SK-N-SH treated with all-trans-retinoic acid at 6 μM for 48 hours (cell line): Measurements from ENCODE around the gene TRAPPC2B.

Experiments used
- ESRRG ChIP-seq: fragments of 250-450 bp; sonication (Bioruptor Pico); IDR thresholded peaks from 2 replicates; pipeline ENCODE4 v1.6.1; 2021; ENCODE audit warnings: mild to moderate bottlenecking
- OSR1 ChIP-seq: fragments of 250-450 bp; sonication (Bioruptor Pico); IDR thresholded peaks from 2 replicates; pipeline ENCODE4 v1.8.0; 2022; ENCODE audit warnings: moderate library complexity, mild to moderate bottlenecking, inconsistent platforms
- PATZ1 ChIP-seq: fragments of 250-450 bp; sonication (Bioruptor Pico); IDR thresholded peaks from 2 replicates; pipeline ENCODE4 v1.8.0; 2020; ENCODE audit warnings: mild to moderate bottlenecking, moderate library complexity, borderline replicate concordance
- TCF4 ChIP-seq: fragments of 250-450 bp; sonication (Bioruptor Pico); IDR thresholded peaks from 2 replicates; pipeline ENCODE4 v1.8.0; 2021; ENCODE audit warnings: mild to moderate bottlenecking, moderate library complexity, borderline replicate concordance
- ZFP3 ChIP-seq: fragments of 250-450 bp; sonication (Bioruptor Pico); IDR thresholded peaks from 2 replicates; pipeline ENCODE4 v1.5.0; 2020; ENCODE audit warnings: mild to moderate bottlenecking, moderate library complexity
- ZFP30 ChIP-seq: fragments of 450-650 bp; formaldehyde crosslinking; IDR thresholded peaks from 2 replicates; pipeline ENCODE4 v1.5.0; 2022; ENCODE audit warnings: mild to moderate bottlenecking, moderate library complexity
- ZNF565 ChIP-seq: fragments of 450-650 bp; formaldehyde crosslinking; conservative IDR thresholded peaks from 2 replicates; pipeline ENCODE4 v1.5.0; 2020; ENCODE audit warnings: low read depth, mild to moderate bottlenecking, moderate library complexity
- ZNF8 ChIP-seq: fragments of 450-650 bp; formaldehyde crosslinking; IDR thresholded peaks from 2 replicates; pipeline ENCODE4 v1.5.0; 2020; ENCODE audit warnings: mild to moderate bottlenecking, moderate library complexity
- TF ChIP-seq, protein P1 (sequence below): fragments of 250-450 bp; sonication (Bioruptor Pico); IDR thresholded peaks from 2 replicates; pipeline ENCODE4 v1.8.0; 2021; ENCODE audit warnings: low read depth, mild to moderate bottlenecking, moderate library complexity, borderline replicate concordance

DNA sequence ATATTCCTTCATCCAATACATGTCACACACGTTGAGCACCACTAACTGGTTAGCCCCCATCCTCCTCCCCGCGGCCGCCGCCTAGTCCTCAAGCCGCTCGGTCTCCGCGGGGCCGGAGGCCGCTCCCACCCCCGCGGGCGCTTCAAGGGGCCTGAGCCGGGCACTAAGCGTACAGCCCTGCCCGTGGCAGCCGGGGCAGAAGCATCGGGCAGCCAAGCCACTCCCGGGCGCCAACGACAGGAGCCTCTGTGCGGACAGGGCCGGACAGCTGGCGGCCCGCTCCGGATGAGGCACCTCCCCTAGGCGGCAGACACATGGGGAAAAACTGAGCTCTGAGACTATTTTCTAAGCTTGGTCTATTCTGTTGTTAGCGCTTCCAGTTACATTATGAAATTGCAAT is 45.8 kb upstream of the TRAPPC2B start:
- TF ChIP-seq ZNF8 (CRISPR knock-in tag) (no peak), ZNF565 (CRISPR knock-in tag) (no peak), PATZ1 (CRISPR knock-in tag) (no peak), ZFP30 (CRISPR knock-in tag) (no peak), OSR1 (CRISPR knock-in tag) (no peak), TCF4 (CRISPR knock-in tag) (no peak), ZFP3 (CRISPR knock-in tag) (no peak), ESRRG (CRISPR knock-in tag) (no peak)
- TF ChIP-seq, protein P1, sequence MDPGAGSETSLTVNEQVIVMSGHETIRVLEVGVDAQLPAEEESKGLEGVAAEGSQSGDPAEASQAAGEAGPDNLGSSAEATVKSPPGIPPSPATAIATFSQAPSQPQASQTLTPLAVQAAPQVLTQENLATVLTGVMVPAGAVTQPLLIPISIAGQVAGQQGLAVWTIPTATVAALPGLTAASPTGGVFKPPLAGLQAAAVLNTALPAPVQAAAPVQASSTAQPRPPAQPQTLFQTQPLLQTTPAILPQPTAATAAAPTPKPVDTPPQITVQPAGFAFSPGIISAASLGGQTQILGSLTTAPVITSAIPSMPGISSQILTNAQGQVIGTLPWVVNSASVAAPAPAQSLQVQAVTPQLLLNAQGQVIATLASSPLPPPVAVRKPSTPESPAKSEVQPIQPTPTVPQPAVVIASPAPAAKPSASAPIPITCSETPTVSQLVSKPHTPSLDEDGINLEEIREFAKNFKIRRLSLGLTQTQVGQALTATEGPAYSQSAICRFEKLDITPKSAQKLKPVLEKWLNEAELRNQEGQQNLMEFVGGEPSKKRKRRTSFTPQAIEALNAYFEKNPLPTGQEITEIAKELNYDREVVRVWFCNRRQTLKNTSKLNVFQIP (CRISPR knock-in tag) = no peak
